ENCODE data around the gene MSH6. TPM values are rescaled to one million over a fixed set of nuclear protein-coding genes. Genes with fewer than 3 reads are reported as not detected.

The MSH6 gene
- total and polyA plus RNA-seq, 9 of the 15 experiments (the other 6 are each of a cell fraction or from before 2014, with no cell fraction given), result 15.3 to 147 (median 80.5) TPM

DNA sequence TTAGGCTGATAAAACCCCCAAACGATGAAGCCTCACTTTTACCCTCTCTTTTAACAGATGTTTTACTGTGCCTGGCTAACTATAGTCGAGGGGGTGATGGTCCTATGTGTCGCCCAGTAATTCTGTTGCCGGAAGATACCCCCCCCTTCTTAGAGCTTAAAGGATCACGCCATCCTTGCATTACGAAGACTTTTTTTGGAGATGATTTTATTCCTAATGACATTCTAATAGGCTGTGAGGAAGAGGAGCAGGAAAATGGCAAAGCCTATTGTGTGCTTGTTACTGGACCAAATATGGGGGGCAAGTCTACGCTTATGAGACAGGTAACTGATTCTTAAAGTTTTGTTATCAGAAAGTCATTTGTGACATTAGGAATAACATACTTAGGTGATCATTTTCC, 20.4 kb downstream of the MSH6 start:
- ChIA-PET CTCF (ENCODE audit: low intra/inter-chr PET ratio) (no interaction called here), POLR2A (no interaction called here)
- no peak for ATAC-seq
- 92% methylated on average over 7 of the region's 7 CpGs for WGBS (ENCODE audit: insufficient coverage, low coverage, missing lambda C conversion rate)
- in situ Hi-C loops (cut with MboI), result no loop called here
- no peaks in the 10 kb centered on the region for H3K27me3 ChIP-seq (ENCODE audit: control insufficient read depth in 2 of 2, insufficient read depth in 2 of 2, low read length in 2 of 2)
- H3K4me3 ChIP-seq, result no peak overlapping the region
- no peak for DNase-seq (ENCODE audit: extremely low read depth in 1 of 4, low spot score in 3 of 4)
- no TSS peak for BruUV-seq (replicated peaks)
- no peak for FAIRE-seq
- no peaks in the 10 kb centered on the region for H4K20me1 ChIP-seq (replicated peaks; ENCODE audit: control insufficient read depth, insufficient read depth, low read length)
- no peak overlapping the region for H3K27ac ChIP-seq (ENCODE audit: extremely low read depth, low read depth, low read length)
- H3K9me3 ChIP-seq (replicated peaks; ENCODE audit: control insufficient read depth, insufficient read depth, low read depth, low read length), result peaks cover 16% of the 10 kb centered on the region
- H2AFZ ChIP-seq (ENCODE audit: low read depth, low read length), result no peak overlapping the region
- intact Hi-C loops (cut with micrococcal nuclease), result no loop called here
- no peak overlapping the region for H3K9ac ChIP-seq (ENCODE audit: insufficient read depth in 1 of 2, low read depth in 2 of 2, low read length in 2 of 2)
- H3K36me3 ChIP-seq (ENCODE audit: control insufficient read depth, insufficient read depth, low read length), result peaks cover 100% of the 10 kb centered on the region
- no peaks in the 10 kb centered on the region for H3K4me1 ChIP-seq (replicated peaks in 1 of 2; ENCODE audit: control insufficient read depth in 2 of 2, insufficient read depth in 2 of 2, low read length in 2 of 2)
- peaks cover 34% of the 10 kb centered on the region for H3K79me2 ChIP-seq (ENCODE audit: control insufficient read depth, insufficient read depth, low read length)
- no peaks in the 10 kb centered on the region for H3K9me1 ChIP-seq (ENCODE audit: control insufficient read depth, insufficient read depth, low read length)
- no peak overlapping the region for H3K4me2 ChIP-seq (ENCODE audit: insufficient read depth, low read length)
- TF ChIP-seq POLR3A (IDR thresholded peaks at IDR 0.05; ENCODE audit: borderline replicate concordance, extremely low read depth, insufficient read depth, insufficient read length) (no peak), TRIM28 (IDR thresholded peaks at IDR 0.05) (peak; percentile 37; the same call in 1 of the 2 replicates), ZNF551 (CRISPR knock-in tag; IDR thresholded peaks at IDR 0.05) (no peak), ZNF324 (CRISPR knock-in tag; IDR thresholded peaks at IDR 0.05) (peak; percentile 97), PRMT5 (CRISPR knock-in tag; IDR thresholded peaks at IDR 0.05) (no peak)
- TF ChIP-seq, protein P1, sequence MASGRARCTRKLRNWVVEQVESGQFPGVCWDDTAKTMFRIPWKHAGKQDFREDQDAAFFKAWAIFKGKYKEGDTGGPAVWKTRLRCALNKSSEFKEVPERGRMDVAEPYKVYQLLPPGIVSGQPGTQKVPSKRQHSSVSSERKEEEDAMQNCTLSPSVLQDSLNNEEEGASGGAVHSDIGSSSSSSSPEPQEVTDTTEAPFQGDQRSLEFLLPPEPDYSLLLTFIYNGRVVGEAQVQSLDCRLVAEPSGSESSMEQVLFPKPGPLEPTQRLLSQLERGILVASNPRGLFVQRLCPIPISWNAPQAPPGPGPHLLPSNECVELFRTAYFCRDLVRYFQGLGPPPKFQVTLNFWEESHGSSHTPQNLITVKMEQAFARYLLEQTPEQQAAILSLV (tag; IDR thresholded peaks at IDR 0.05), result no peak
- TF ChIP-seq, protein P2, sequence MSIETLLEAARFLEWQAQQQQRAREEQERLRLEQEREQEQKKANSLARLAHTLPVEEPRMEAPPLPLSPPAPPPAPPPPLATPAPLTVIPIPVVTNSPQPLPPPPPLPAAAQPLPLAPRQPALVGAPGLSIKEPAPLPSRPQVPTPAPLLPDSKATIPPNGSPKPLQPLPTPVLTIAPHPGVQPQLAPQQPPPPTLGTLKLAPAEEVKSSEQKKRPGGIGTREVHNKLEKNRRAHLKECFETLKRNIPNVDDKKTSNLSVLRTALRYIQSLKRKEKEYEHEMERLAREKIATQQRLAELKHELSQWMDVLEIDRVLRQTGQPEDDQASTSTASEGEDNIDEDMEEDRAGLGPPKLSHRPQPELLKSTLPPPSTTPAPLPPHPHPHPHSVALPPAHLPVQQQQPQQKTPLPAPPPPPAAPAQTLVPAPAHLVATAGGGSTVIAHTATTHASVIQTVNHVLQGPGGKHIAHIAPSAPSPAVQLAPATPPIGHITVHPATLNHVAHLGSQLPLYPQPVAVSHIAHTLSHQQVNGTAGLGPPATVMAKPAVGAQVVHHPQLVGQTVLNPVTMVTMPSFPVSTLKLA (conservative IDR thresholded peaks at IDR 0.05), result no peak
- TF ChIP-seq, protein P3, sequence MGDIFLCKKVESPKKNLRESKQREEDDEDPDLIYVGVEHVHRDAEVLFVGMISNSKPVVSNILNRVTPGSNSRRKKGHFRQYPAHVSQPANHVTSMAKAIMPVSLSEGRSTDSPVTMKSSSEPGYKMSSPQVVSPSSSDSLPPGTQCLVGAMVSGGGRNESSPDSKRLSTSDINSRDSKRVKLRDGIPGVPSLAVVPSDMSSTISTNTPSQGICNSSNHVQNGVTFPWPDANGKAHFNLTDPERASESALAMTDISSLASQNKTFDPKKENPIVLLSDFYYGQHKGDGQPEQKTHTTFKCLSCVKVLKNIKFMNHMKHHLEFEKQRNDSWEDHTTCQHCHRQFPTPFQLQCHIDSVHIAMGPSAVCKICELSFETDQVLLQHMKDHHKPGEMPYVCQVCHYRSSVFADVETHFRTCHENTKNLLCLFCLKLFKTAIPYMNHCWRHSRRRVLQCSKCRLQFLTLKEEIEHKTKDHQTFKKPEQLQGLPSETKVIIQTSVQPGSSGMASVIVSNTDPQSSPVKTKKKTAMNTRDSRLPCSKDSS (IDR thresholded peaks at IDR 0.05; ENCODE audit: low read depth, partially characterized antibody), result peak; percentile 45
- TF ChIP-seq, protein P4, sequence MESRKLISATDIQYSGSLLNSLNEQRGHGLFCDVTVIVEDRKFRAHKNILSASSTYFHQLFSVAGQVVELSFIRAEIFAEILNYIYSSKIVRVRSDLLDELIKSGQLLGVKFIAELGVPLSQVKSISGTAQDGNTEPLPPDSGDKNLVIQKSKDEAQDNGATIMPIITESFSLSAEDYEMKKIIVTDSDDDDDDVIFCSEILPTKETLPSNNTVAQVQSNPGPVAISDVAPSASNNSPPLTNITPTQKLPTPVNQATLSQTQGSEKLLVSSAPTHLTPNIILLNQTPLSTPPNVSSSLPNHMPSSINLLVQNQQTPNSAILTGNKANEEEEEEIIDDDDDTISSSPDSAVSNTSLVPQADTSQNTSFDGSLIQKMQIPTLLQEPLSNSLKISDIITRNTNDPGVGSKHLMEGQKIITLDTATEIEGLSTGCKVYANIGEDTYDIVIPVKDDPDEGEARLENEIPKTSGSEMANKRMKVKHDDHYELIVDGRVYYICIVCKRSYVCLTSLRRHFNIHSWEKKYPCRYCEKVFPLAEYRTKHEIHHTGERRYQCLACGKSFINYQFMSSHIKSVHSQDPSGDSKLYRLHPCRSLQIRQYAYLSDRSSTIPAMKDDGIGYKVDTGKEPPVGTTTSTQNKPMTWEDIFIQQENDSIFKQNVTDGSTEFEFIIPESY (CRISPR knock-in tag; IDR thresholded peaks at IDR 0.05), result no peak
